NCI-H1105 treated with DMSO at 0.1 percent for 48 hours (cell line): ENCODE results near the gene CASQ1.
A peak's percentile ranks its signal among the peaks of the same experiment; 100 is the strongest.

Experiments used
- DNase-seq: peaks from one replicate; lab custom pipeline; 2025; lab: John Stamatoyannopoulos, UW

Gene CASQ1

GRCh38 chr1:160205242-160206035, 15.1 kb downstream of the CASQ1 start, which contains the start of gene PEA15:
Gene PEA15 (plus strand): TSS chr1:160205384. CDS start chr1:160211545, 6,161 bp downstream.
- DNase-seq, result peak; percentile 48

- no peak for DNase-seq
Measured at GRCh38 chr1:160206036-160206389, 15.6 kb downstream of the CASQ1 start.

- DNase-seq, result no peak
Measured at GRCh38 chr1:160206421-160207117, 16.2 kb downstream of the CASQ1 start.

DNA sequence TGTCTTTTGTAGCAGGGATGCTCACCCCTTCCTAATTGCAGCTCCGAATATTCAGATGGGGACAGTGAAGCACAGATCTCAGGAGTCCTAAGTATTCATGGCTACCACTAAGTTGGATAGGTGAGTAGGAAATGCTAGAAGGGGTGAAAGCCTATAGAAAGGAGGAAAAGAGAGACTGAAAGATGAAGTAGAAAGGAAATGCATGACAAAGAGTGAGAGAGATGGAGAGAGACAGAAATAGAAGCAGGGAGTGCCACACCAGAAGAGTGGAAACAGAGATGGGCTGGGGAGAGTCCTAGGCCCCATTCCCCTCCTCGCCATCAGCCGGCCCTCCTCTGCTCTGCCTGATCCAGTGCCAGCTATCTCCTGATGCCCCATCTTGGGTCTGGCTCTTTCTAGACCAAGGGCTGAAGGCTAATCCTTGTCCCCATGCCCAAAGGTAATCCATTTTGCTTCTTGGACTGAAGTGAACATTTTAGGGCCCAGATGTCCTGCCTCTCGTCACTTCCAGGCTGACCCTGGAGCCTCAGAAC, 16.8 kb downstream of the CASQ1 start:
- no peak for DNase-seq

- no peak for DNase-seq
Measured at GRCh38 chr1:160207771-160208556, 17.6 kb downstream of the CASQ1 start.

DNA sequence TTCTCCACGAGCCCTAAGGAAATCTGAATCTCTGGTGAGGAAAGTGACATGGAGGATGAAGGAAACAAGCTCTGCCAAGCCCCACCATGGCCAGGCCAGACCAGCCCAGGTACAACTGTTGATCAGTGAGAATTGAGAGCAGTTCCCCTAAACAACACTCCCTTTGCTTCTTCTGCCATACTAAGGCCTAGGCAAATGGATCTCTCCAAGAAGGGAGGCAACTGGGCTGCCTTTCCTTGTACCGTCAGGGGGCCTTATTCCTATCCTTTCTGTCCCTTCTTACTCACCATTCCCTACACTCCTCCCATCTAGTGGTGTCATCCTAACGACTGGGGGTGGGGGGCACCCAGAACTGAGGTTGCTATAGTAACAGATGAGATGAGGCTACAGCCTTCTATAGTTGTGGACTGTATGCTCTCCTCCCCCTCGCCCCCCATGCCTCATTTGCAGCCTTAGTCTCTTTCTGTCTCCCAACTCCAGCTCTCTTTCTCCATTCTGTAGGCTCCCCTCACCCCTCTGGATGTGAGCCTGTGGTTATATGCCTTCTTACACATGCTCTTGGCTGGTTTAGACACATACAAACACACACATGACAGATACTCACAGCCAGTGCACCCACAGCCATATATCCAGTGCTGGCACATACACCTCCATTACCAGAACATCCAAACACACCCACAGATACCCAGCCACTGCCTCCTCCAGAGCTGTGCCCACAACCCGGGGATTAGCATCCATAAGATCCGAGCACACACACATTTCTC, 18.4 kb downstream of the CASQ1 start:
- no peak for DNase-seq

- DNase-seq, result no peak
Measured at GRCh38 chr1:160209321-160210046, 19.1 kb downstream of the CASQ1 start.

- DNase-seq, result no peak
Measured at GRCh38 chr1:160210561-160210960, 20.2 kb downstream of the CASQ1 start.

GRCh38 chr1:160211046-160211790, 20.8 kb downstream of the CASQ1 start:
- DNase-seq, result no peak

DNA sequence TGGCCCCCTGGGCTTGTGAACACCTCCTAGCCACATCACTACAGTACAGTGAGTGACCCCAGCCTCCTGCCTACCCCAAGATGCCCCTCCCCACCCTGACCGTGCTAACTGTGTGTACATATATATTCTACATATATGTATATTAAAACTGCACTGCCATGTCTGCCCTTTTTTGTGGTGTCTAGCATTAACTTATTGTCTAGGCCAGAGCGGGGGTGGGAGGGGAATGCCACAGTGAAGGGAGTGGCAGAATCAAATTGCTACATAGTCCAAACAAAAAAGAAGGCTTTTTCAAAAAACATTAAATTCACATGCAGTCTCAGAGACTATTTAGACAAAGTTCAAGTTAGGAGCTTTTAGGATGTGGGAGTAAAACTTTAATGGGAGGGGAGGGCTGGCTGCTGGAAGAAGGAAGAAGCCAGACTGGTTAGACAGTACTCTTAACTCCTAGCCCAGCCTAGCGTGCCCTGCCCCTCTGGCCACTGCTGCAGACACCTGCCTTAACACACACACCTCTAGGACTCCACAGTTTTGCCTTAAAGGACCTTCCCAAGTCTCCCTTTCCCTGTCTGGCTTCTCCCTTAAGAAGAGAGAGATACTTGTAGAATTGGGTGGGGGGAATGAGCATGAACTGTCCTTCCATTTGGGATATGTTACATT, 24.2 kb downstream of the CASQ1 start:
- DNase-seq, result no peak

DNA sequence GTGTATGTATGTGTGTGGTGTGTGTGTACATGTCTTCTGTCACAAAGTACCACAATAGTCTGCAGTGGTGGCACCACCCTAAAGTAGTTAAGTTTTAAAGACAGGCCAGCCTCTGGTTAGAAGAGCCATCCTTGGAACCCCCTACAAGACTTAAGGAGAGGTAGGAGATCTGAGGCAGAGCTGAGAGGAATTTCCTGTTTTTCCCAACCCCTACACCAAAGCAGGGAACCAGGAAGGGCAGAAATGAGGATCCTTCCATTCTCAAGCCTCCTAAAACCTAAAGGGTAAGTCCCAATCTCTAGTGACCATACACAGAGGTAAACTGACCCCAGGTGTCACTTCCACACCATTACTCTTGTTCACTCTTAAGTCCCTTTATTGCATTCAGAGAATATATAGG, 25.9 kb downstream of the CASQ1 start:
- no peak for DNase-seq

DNA sequence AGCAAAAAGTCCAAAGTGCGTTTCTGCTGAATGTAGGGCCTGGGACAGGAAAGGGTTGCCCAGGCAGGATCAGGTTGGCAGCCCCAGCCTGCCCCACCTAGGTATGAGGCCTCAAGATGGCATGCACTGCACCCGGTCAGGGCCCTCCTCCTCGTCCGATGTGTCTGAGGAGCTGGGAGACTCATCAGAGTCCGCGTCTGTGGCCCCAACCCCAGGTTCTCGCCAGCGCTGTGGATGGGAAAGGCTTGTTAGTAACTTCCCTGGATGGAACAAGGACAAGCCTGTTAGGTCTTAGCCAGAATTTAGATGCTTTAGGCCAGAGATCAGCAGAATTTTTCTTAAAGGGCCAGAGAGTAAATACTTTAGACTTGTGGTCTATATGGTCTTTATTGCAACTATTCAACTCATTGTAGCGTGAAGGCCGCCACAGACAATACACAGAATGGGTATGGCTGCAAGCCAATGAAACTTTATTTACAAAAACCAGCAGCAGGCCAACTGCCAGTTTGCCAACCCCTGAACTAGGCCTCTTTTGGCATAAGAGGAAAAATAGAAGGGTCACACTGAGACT, 27.2 kb downstream of the CASQ1 start:
- peak; percentile 32 for DNase-seq

DNA sequence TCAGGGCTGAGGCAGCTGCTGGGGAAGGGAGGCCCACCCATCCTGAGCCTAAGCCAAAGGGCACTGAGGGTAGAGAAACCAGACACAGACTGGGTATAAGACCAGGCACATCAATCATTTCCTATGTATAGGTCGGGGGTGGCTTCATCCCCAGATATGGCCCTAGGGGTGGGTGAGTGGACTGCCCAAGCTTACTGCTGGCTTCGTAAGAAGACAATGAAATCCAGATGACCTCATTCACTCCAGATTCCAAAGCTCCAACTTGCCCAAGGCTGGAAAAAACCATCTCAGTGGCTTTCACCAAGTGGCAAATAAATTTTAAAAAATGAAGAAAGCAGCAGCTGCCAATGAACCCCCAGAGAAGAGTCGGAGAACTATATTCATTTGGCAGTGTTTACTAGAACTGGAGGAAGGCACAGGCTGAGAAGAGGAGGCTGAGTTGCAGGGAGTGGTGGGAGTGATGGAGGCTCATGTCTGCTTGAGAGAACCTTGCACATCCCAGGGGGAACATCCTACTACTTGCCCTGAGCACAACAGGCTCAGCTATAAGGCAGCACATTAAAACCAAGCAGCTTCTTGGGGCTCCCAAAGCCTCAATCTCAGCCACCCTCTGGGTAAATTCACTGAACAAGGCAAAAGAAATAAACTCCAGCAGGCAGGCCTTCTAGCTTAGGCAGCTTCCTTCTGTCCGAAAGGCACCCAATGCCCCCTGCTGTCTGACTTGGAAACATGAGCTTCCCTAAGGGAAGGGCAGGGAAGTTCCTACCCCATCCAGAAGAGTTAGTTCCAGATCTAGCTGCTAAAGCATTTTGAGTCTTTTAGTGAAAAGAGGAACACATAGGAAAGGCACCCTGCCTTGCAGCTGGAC, 28.9 kb downstream of the CASQ1 start:
- peak; percentile 12 for DNase-seq

DNA sequence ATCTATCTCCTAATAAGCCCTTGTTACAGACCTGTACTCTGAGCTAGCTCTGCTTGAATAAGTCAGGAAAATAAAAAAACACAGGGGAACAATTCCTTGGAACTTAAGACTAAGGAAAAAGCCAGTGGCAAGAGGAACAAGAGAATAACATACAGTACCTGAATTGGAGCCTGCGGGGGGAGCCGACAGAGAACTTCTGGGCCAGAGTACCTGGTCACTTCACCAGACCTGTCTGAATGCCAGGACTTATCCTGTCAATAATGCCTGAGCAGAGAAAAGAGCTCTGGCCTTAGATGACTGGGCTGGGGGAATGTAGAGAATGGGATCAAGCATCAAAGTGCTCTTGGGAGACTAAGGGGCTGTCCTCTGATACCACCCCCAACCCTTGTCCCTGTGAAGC, 29.9 kb downstream of the CASQ1 start:
- no peak for DNase-seq

DNA sequence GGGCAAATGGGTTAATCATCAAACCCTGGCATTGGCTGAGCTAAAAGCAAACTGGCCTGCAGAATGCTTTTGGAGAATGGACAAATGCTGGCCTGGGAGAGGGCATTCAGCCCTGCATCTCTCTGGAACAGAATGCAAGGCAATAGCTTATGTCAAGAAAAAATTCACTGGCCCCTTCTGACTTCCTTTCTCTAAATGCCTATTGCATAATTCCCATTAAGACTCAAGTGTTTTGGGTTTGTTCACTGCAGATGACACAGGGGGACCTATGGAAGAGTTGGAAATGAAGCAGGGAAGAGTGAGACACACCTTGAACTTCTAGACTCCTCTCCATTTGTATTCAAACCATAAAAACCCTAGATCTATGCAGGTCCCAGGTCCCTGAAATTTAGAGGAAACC, 30.7 kb downstream of the CASQ1 start:
- no peak for DNase-seq

GRCh38 chr1:160222546-160222945, 32.2 kb downstream of the CASQ1 start:
- no peak for DNase-seq

- no peak for DNase-seq
Measured at GRCh38 chr1:160224606-160225005, 34.2 kb downstream of the CASQ1 start.

DNA sequence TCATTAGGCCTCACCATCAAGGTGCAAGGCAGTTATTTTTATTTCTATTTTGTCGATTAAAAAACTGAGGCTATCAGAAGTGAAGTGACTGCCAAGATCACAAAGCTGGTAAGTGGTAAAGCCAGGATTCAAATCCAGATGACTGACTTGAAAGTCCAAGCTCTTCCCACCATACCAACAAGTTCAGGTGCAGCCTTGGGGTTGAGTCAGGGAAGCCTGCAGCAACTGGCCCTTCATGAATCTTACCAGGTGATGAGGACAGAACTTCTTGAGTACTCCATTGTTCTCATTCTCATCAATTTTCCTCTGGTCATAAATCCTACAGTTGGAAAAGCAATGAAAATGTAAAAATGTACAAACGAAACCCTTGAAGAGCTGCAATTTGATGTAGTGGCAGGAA, 35.0 kb downstream of the CASQ1 start:
- no peak for DNase-seq
